WI38 (cell line): ENCODE data around the gene SPATS2L.
A peak's percentile ranks its signal among the peaks of the same experiment; 100 is the strongest.

Source experiments
- H3K4me3 ChIP-seq: 2 replicates; pipeline ENCODE4 v1.5.1; 2011; ENCODE audit warnings: low read depth, mild to moderate bottlenecking, control low read depth, low read length
- CTCF ChIP-seq: IDR thresholded peaks from 2 replicates; pipeline ENCODE4 v1.5.1; 2012; ENCODE audit warnings: low read depth, mild to moderate bottlenecking, control low read depth, low read length

The SPATS2L gene

DNA sequence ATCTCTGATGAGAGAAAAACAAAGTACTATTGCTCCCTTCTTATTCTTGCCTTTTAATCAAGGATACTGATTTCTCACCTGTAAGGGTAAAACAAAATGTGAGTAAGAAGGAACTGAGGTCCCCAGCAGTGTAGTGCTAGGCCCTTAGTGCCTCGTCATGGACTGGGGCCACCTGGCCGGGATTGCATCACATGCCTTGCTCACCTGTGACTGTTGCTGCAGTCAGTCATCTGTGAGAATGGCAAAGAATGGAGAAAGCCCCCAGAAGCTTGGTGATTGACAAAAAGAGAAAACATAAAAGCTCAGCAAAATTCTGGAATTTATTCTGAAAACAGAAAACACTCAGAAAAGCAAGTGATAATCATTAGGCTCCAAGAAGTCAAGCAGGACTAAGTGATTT is 63.4 kb downstream of the SPATS2L start:
- TF ChIP-seq CTCF = no peak
- H3K4me3 ChIP-seq = no peak overlapping the region

GRCh38 chr2:200373231-200373630 is 66.7 kb downstream of the SPATS2L start:
- no peak for TF ChIP-seq CTCF
- H3K4me3 ChIP-seq = no peak overlapping the region

GRCh38 chr2:200373973-200374416 is 67.5 kb downstream of the SPATS2L start:
- no peak overlapping the region for H3K4me3 ChIP-seq
- no peak for TF ChIP-seq CTCF

- no peak for TF ChIP-seq CTCF
- H3K4me3 ChIP-seq = no peak overlapping the region
Measured at GRCh38 chr2:200376513-200377354, 70.2 kb downstream of the SPATS2L start.

- peak overlapping the region; percentile 19 for H3K4me3 ChIP-seq
- TF ChIP-seq CTCF = no peak
Measured at GRCh38 chr2:200377355-200378336, 71.2 kb downstream of the SPATS2L start.

- no peak for TF ChIP-seq CTCF
- H3K4me3 ChIP-seq = peak overlapping the region; percentile 26
Measured at GRCh38 chr2:200378652-200379290, 72.3 kb downstream of the SPATS2L start.
